GM19324 (cell line): ENCODE data around the gene CIART.
"Not testable (repeated sequence)": the region's sequence is repeated elsewhere in the genome, so short reads cannot be mapped to it uniquely, and the experiment has no call there.

ENCODE experiments used
- ATAC-seq: cut with Tn5 transposase; IDR thresholded peaks from one replicate; pipeline ENCODE4 v1.9.1; 2021; ENCODE audit warnings: mild to moderate bottlenecking, moderate library complexity; ENCODE audit not compliant: unreplicated experiment, low FRiP score

The CIART gene

DNA sequence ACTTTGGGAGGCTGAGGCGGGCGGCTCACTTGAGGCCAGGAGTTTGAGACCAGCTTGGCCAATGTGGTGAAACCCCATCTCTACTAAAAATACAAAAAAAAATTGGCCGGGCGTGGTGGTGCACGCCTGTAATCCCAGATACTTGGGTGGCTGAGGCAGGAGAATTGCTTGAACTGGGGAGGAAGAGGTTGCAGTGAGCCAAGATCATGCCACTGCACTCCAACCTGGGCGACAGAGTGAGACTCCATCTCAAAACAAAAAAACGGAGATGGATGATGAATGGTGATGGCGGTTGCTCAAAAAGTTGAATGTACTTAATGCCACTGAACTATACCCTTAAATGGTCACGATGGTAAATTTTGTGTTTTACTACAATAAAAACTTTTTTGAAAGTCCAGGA lies 26.2 kb downstream of the CIART start:
- ATAC-seq: not testable (repeated sequence)

DNA sequence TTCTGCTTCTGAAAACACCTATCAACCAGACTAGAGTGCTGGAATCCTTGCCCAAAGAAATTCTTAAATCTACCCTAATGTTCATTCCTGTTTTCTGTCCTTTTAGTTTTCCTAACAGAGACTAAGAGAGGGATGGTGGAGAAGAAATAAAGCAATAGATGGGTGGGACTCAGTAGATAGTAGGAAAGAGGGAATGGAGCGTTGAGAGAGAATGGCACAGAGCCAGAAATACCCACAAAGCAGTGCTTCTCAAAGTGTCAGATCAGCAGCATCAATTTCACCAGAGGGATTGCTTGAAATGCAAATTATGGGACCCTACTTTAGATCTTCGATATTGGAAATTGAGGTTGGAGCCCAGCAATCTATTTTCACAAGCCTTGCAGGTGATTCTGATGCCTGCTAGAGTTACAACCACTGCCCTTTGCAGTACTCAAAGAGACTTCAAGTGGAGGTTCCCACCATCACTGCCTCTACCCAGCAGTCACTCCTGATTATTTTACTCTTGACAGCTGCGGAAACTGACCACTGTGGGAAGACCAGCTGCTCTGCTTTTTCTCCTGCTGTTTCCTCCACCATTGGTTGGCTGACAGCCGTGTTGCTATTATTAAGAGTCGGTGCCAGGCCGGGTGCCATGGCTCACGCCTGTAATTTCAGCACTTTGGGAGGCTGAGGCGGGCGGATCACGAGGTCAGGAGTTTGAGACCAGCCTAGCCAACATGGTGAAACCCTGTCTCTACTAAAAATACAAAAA lies 27.6 kb downstream of the CIART start:
- ATAC-seq: no peak

DNA sequence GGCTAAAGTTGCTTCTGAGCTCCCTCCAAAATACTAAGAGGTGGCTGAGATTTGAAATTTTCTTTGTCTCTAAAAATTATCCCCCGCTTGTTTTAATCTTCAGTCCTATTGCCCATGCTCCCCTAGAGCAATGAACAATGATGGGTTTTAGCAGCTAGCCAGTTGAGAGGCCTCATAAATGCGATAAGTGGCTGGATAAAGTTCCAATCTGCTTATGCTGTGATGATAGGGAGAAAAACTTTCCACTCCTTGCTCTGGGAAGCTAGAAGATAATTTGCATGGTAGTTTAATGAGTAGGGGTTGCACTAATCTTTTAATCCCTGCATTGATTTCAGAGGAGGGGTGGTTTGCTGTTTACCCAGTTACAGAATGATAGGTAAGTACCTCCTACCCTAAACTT lies 29.4 kb downstream of the CIART start:
- ATAC-seq: no peak

DNA sequence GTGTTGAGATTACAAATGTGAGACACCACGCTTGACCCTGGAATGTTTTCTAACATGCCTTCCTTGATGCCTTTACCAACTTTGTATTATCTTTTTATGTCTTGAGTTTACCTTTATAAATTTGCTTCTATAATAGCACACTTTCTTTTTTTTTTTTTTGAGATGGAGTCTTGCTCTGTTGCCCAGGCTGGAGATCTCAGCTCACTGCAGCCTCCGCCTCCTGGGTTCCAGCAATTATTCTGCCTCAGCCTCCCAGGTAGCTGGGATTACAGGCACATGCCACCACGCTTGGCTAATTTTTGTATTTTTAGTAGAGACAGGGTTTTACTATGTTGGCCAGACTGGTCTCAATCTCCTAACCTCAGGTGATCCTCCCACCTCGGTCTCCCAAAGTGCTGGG lies 32.3 kb downstream of the CIART start:
- ATAC-seq: not testable (repeated sequence)

DNA sequence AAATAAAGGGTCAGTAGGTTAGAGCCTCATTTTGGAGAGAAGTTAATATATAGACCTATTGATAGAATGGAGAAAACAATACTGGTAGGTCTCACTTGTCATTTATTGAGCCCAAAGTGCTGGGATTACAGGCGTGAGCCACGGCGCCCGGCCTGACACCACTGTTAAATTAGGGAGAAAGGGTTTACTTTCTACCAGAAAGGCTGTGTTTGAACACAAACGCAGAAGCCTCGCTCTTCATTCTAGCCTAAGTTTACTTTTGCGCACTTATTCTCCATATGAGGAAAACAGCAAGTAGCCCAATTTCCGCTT lies 38.3 kb downstream of the CIART start:
- ATAC-seq: no peak

DNA sequence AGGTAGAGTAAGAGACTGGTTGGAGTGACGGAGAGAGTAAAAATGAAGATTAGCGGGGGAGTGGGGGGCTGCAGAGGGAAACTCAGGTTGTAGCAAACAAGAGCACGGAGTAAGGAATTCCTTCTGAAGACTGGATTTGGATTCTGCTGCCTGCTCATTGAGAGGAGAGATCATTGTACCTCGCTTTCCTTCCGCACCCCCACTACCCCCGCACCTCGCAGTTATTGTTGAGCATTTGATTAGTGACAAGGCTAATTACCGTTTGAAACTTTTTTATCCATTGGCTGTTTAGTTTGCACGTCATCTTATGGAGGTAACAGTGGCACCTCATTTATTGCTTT lies 39.4 kb downstream of the CIART start:
- no peak for ATAC-seq

DNA sequence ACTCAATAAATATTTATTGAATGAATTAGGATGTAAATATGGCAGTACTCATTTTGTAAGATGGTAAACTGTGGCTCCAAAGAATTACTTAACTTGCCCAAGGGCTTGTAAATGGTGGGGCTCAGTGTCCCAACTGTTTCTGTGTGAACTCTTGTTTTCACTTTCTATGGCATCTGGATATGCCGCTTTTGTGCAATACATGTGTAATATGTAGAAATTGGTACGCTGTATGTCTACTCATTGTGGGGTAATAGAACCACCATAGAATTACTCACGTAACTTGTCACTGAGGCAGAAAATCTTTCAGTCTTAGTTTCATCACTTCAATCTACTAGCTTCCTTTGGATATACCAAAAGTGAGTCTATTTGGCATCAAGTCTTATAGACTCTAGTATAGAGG lies 40.0 kb downstream of the CIART start:
- no peak for ATAC-seq

DNA sequence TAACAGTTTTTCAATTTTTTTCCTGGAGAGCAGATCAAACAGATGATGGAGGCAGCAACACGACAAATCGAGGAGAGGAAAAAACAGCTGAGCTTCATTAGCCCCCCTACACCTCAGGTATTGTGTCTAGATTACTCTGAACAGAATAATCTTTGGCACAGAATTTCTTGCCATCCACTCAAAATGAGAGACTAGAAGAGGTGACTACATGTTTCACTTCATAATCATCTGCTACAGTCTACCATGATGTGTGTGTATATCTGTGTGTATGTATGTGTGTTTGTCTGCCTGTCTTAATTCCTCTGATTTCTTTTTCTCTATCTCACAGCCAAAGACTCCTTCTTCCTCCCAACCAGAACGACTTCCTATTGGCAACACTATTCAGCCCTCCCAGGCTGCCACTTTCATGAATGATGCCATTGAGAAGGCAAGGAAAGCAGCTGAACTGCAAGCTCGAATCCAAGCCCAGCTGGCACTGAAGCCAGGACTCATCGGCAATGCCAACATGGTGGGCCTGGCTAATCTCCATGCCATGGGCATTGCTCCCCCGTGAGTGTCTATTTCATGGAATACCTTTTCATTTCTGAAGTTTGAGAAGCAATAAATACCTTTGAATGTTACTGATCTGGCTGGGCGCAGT lies 50.4 kb downstream of the CIART start:
- no peak for ATAC-seq
